ENCODE measurements around the gene MAD1L1.

Gene MAD1L1

GRCh38 chr7:2205036-2205780 lies 27.5 kb downstream of the MAD1L1 start:
- Histone ChIP-seq H3K27me3 (ENCODE audit: insufficient read depth, low read depth) (no peaks in the 10 kb centered on the region), H3K27ac (no peak overlapping the region), H3K4me3 (IDR thresholded peaks at IDR 0.05; ENCODE audit: insufficient read depth, low read depth, low read length) (no peak overlapping the region), H3K36me3 (ENCODE audit: insufficient read depth) (no peaks in the 10 kb centered on the region), H4K20me1 (ENCODE audit: insufficient read depth) (no peaks in the 10 kb centered on the region), H3K4me2 (no peak overlapping the region), H3K4me1 (ENCODE audit: low read depth, poor library complexity, severe bottlenecking) (no peaks in the 10 kb centered on the region), H3K9ac (no peak overlapping the region), H2AFZ (ENCODE audit: low read depth) (no peak overlapping the region), H3K79me2 (ENCODE audit: insufficient read depth, low read depth) (no peaks in the 10 kb centered on the region)
- TF ChIP-seq, protein P1, sequence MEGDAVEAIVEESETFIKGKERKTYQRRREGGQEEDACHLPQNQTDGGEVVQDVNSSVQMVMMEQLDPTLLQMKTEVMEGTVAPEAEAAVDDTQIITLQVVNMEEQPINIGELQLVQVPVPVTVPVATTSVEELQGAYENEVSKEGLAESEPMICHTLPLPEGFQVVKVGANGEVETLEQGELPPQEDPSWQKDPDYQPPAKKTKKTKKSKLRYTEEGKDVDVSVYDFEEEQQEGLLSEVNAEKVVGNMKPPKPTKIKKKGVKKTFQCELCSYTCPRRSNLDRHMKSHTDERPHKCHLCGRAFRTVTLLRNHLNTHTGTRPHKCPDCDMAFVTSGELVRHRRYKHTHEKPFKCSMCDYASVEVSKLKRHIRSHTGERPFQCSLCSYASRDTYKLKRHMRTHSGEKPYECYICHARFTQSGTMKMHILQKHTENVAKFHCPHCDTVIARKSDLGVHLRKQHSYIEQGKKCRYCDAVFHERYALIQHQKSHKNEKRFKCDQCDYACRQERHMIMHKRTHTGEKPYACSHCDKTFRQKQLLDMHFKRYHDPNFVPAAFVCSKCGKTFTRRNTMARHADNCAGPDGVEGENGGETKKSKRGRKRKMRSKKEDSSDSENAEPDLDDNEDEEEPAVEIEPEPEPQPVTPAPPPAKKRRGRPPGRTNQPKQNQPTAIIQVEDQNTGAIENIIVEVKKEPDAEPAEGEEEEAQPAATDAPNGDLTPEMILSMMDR (conservative IDR thresholded peaks at IDR 0.05; ENCODE audit: low read depth, low read length): no peak

DNA sequence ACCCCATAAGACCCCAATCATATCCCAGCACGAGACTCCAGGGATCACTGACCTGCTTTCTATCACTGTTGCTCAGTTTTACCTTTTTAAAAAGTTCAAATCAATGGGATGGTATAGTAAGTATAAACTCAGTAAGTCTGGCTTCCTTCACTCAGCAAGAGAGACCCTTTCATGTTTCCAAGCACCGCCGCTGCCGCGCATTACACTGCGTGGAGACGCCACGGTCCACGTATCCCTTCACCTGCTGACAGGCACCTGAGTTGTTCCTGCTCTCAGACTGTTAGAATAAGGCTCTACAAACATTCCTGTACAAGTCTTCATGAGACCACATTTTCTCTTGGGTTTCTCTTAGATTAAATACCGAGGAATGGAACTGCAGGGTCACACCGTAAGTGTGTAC lies 28.3 kb downstream of the MAD1L1 start:
- Histone ChIP-seq H3K4me2 (no peak overlapping the region), H2AFZ (ENCODE audit: low read depth) (no peak overlapping the region), H4K20me1 (ENCODE audit: insufficient read depth) (no peaks in the 10 kb centered on the region), H3K9ac (no peak overlapping the region), H3K79me2 (ENCODE audit: insufficient read depth, low read depth) (no peaks in the 10 kb centered on the region), H3K4me1 (ENCODE audit: low read depth, poor library complexity, severe bottlenecking) (no peaks in the 10 kb centered on the region), H3K36me3 (ENCODE audit: insufficient read depth) (peaks cover 3% of the 10 kb centered on the region; the same call in 1 of the 2 replicates), H3K4me3 (IDR thresholded peaks at IDR 0.05; ENCODE audit: insufficient read depth, low read depth, low read length) (no peak overlapping the region), H3K27ac (no peak overlapping the region), H3K27me3 (ENCODE audit: insufficient read depth, low read depth) (no peaks in the 10 kb centered on the region)
- TF ChIP-seq, protein P1 (conservative IDR thresholded peaks at IDR 0.05; ENCODE audit: low read depth, low read length): no peak

DNA sequence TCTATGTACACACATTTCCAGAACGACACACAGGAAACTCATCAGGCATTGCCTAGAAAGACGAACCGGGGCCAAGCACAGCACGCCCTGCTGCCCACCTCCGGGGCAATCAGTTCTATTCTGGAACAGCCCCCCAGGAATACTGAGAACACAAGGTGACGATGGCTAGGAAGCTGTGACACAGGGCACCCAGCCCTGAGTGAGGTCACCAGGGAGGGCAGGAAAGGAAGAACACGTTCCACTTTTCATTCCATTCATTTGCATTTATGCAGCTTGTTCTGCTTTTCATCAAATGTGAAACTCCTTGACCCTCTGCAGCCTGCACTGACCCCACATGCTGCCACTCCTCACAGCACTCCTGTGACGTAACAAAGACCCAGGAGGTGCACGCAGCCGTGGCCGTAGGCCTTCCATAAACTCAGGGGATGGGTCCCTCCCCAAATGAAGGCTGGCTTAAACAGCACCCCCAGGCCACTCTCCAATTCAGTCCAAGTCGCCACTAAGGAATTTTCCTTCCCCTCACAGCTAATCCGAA lies 28.9 kb downstream of the MAD1L1 start:
- H3K4me1 ChIP-seq (ENCODE audit: low read depth, poor library complexity, severe bottlenecking): no peaks in the 10 kb centered on the region
- H3K4me2 ChIP-seq: no peak overlapping the region
- no peak overlapping the region for H3K9ac ChIP-seq
- TF ChIP-seq, protein P1 (conservative IDR thresholded peaks at IDR 0.05; ENCODE audit: low read depth, low read length): no peak
- H2AFZ ChIP-seq (ENCODE audit: low read depth): no peak overlapping the region
- no peak overlapping the region for H3K27ac ChIP-seq
- H3K27me3 ChIP-seq (ENCODE audit: insufficient read depth, low read depth): no peaks in the 10 kb centered on the region
- no peaks in the 10 kb centered on the region for H3K79me2 ChIP-seq (ENCODE audit: insufficient read depth, low read depth)
- H3K4me3 ChIP-seq (IDR thresholded peaks at IDR 0.05; ENCODE audit: insufficient read depth, low read depth, low read length): no peak overlapping the region
- H3K36me3 ChIP-seq (ENCODE audit: insufficient read depth): peaks cover 3% of the 10 kb centered on the region; the same call in 1 of the 2 replicates
- H4K20me1 ChIP-seq (ENCODE audit: insufficient read depth): no peaks in the 10 kb centered on the region

- no peaks in the 10 kb centered on the region for H3K27me3 ChIP-seq (ENCODE audit: insufficient read depth, low read depth)
- peaks cover 3% of the 10 kb centered on the region; the same call in 1 of the 2 replicates for H3K36me3 ChIP-seq (ENCODE audit: insufficient read depth)
- H3K4me2 ChIP-seq: no peak overlapping the region
- H3K4me1 ChIP-seq (ENCODE audit: low read depth, poor library complexity, severe bottlenecking): no peaks in the 10 kb centered on the region
- no peak overlapping the region for H2AFZ ChIP-seq (ENCODE audit: low read depth)
- no peak overlapping the region for H3K9ac ChIP-seq
- no peaks in the 10 kb centered on the region for H4K20me1 ChIP-seq (ENCODE audit: insufficient read depth)
- H3K27ac ChIP-seq: no peak overlapping the region
- TF ChIP-seq, protein P1 (conservative IDR thresholded peaks at IDR 0.05; ENCODE audit: low read depth, low read length): no peak
- no peak overlapping the region for H3K4me3 ChIP-seq (IDR thresholded peaks at IDR 0.05; ENCODE audit: insufficient read depth, low read depth, low read length)
- no peaks in the 10 kb centered on the region for H3K79me2 ChIP-seq (ENCODE audit: insufficient read depth, low read depth)
These were observed 29.6 kb downstream of the MAD1L1 start for GRCh38 chr7:2202901-2203765.
